Measurements from ENCODE around the gene MAMDC2. TPM values are rescaled to one million over a fixed set of nuclear protein-coding genes. Genes with fewer than 3 reads are reported as not detected.

Gene MAMDC2
- total RNA-seq, 1 donor from 2014 or later, result 211 TPM

DNA sequence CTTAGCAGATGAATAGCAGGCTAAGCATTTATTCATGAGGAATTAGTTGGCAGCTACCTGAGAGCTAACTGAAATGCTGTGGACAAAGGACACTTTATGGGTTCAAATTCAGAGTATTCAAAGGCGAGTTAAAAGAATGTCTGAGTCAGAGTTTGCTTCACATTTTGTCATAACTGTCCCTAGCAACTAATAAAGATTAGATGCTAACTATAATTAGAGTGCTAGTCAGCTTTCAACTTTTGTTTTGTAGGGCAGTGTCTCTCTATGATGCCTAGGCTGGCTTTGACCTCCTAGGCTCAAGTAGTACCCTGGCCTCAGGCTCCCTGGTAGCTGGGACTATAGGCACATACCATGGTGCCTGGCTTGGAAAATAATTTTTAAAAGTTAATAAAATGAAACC lies 219.8 kb downstream of the MAMDC2 start:
- Histone ChIP-seq H2AFZ (ENCODE audit: low read depth, low read length) (no peak overlapping the region), H3K4me3 (ENCODE audit: insufficient read depth, low read depth, low read length) (no peak overlapping the region), H3K79me2 (ENCODE audit: insufficient read depth, low read length) (peaks cover 96% of the 10 kb centered on the region), H3K4me1 (ENCODE audit: insufficient read depth, low read length) (peaks cover 11% of the 10 kb centered on the region), H3K9me3 (ENCODE audit: insufficient read depth, low read depth, low read length) (no peaks in the 10 kb centered on the region), H3K9ac (ENCODE audit: low read length) (peak overlapping the region; percentile 39), H3K27ac (ENCODE audit: low read depth, low read length) (peak overlapping the region; percentile 74), H3K27me3 (ENCODE audit: insufficient read depth, low read length) (no peaks in the 10 kb centered on the region), H4K20me1 (ENCODE audit: insufficient read depth, low read length) (peaks cover 66% of the 10 kb centered on the region), H3K4me2 (ENCODE audit: low read length) (peak overlapping the region; percentile 94), H3K36me3 (ENCODE audit: insufficient read depth, low read length) (peaks cover 41% of the 10 kb centered on the region)
- TF ChIP-seq, protein P1, sequence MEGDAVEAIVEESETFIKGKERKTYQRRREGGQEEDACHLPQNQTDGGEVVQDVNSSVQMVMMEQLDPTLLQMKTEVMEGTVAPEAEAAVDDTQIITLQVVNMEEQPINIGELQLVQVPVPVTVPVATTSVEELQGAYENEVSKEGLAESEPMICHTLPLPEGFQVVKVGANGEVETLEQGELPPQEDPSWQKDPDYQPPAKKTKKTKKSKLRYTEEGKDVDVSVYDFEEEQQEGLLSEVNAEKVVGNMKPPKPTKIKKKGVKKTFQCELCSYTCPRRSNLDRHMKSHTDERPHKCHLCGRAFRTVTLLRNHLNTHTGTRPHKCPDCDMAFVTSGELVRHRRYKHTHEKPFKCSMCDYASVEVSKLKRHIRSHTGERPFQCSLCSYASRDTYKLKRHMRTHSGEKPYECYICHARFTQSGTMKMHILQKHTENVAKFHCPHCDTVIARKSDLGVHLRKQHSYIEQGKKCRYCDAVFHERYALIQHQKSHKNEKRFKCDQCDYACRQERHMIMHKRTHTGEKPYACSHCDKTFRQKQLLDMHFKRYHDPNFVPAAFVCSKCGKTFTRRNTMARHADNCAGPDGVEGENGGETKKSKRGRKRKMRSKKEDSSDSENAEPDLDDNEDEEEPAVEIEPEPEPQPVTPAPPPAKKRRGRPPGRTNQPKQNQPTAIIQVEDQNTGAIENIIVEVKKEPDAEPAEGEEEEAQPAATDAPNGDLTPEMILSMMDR (IDR thresholded peaks at IDR 0.05; ENCODE audit: insufficient read depth, low read depth, low read length), result no peak
- TF ChIP-seq EZH2 (IDR thresholded peaks at IDR 0.05; ENCODE audit: insufficient read depth, low read length), result no peak
- DNase-seq (ENCODE audit: low read depth) (peak; percentile 73), FAIRE-seq (no peak)
- H3K36me3 Mint-ChIP-seq (ENCODE audit: low read depth, unreplicated experiment), result peaks cover 17% of the 10 kb centered on the region
- no peak overlapping the region for H3K27ac Mint-ChIP-seq (ENCODE audit: unreplicated experiment)
- H3K4me3 Mint-ChIP-seq (ENCODE audit: unreplicated experiment), result peak overlapping the region; percentile 21
- peaks cover 1% of the 10 kb centered on the region for H3K9me3 Mint-ChIP-seq (ENCODE audit: unreplicated experiment)
- H3K4me1 Mint-ChIP-seq (ENCODE audit: low read depth, unreplicated experiment), result peaks cover 20% of the 10 kb centered on the region
- H3K27me3 Mint-ChIP-seq (ENCODE audit: low read depth, unreplicated experiment), result no peaks in the 10 kb centered on the region

Other genes starting within 250 kb of the MAMDC2 start
- gene CFAP95, start 223.0 kb upstream of the MAMDC2 start, total RNA-seq, result 0.53 and 0.91 TPM in 2 replicates
- gene SMC5, start 215.1 kb downstream of the MAMDC2 start, total RNA-seq, result 26.8 and 27.4 TPM in 2 replicates

All from astrocyte (in vitro differentiated cells and primary cell).